KOPT-K1 (cell line): ENCODE results near the gene DNAH1.

ENCODE experiments used
- H3K27ac ChIP-seq: fragments of 200-600 bp; sonication (generic); 2 replicates; pipeline ENCODE4 v1.5.1; 2016; ENCODE audit warnings: antibody characterized with exemption, mild to moderate bottlenecking, low read depth, low read length; ENCODE audit not compliant: poor library complexity, severe bottlenecking
- H3K36me3 ChIP-seq: fragments of 200-600 bp; sonication (generic); 2 replicates; pipeline ENCODE4 v1.5.1; 2017; ENCODE audit warnings: antibody characterized with exemption, mild to moderate bottlenecking, low read length, moderate library complexity; ENCODE audit not compliant: insufficient read depth
- H3K9me3 ChIP-seq: fragments of 200-600 bp; sonication (generic); 2 replicates; pipeline ENCODE4 v1.5.1; 2017; ENCODE audit warnings: antibody characterized with exemption, low read length, mild to moderate bottlenecking; ENCODE audit not compliant: insufficient read depth, poor library complexity, severe bottlenecking

Gene DNAH1

GRCh38 chr3:52423173-52423572 lies 107.1 kb downstream of the DNAH1 start:
- H3K36me3 ChIP-seq, result peaks cover 25% of the 10 kb centered on the region
- no peaks in the 10 kb centered on the region for H3K9me3 ChIP-seq
- H3K27ac ChIP-seq, result no peak overlapping the region

DNA sequence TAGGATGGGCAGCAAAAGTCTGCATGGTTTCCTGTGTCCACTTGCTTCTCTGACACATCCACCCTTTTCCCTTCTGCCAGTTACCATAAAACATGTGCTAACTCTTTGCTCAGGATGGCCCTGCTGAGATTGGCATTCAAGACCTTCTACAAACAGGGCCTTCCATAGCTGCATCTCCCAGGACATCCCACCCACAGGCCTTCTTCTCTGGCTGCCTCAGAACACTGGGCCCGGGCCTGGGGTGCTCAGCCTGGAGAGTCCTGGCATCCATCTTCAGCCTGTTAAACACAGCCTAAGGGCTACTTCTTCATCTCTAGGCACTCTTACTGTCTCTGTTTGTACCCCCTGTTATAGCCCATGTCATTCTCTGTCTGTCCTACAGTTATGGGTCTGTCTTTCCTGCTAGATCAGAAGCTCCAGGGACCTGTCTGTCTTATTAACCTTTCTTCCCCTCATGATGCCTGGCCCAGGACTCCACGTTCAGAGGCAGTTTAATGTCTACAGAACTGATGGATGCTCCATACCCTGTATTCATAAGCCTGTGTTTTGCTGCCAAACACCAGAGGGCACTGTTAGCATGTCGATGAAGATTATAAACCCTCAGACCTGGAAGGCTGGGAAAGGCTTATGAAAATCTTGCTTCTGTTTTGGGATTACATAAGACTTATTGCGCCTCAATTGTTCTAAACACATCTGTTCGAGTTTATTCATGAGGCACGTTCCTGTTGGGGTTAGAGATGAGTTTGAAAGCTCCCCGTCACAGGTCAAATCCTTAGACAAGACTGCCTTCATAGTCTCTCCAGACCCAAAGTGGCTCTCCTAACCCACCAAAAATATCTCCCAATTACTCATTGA lies 112.3 kb downstream of the DNAH1 start:
- Histone ChIP-seq H3K27ac (no peak overlapping the region), H3K36me3 (no peaks in the 10 kb centered on the region), H3K9me3 (no peaks in the 10 kb centered on the region)

- Histone ChIP-seq H3K9me3 (no peaks in the 10 kb centered on the region), H3K36me3 (no peaks in the 10 kb centered on the region), H3K27ac (no peak overlapping the region)
Measured at GRCh38 chr3:52429031-52429430, 112.9 kb downstream of the DNAH1 start.

- Histone ChIP-seq H3K9me3 (no peaks in the 10 kb centered on the region), H3K27ac (no peak overlapping the region), H3K36me3 (no peaks in the 10 kb centered on the region)
Measured at GRCh38 chr3:52429779-52430415, 113.8 kb downstream of the DNAH1 start.

- H3K9me3 ChIP-seq, result no peaks in the 10 kb centered on the region
- H3K36me3 ChIP-seq, result no peaks in the 10 kb centered on the region
Measured at GRCh38 chr3:52430416-52430810, 114.3 kb downstream of the DNAH1 start.

DNA sequence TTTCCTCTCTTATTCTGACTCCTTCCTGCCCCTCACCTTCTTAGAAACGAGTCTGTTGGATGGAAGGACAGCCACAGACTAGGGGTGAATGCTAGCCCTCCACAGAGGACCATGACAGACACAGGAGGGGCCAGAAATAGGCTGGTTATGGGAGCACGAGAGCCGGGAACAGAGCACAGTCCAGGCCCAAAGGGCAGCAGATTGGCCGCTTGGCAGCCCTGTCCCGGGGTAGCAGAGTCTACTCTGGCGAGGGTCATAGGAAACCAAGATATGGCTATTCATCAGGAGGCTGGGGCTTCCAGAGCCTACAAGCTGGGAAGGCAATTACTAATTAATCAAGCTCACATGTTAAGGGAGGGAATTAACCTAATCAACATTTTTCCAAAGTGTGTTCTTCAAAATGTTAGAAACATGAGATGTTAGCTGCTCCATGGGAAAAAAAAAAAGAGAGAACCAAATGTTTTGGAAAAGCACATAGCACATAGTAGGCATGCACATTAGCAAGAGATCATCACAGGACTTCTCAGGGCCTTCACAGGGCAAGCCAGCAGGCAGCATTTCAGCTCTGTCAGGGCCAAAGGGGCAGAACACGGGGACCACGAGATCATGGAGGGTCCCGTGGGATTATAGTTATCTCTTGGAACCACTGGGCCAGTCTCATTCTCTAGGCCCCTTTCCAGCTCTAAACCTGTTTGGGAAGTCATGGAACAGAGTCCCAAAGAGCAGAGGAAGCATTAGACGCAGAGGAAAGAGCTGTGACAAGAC lies 115.5 kb downstream of the DNAH1 start:
- H3K27ac ChIP-seq, result no peak overlapping the region
- no peaks in the 10 kb centered on the region for H3K9me3 ChIP-seq
- no peaks in the 10 kb centered on the region for H3K36me3 ChIP-seq

More at GRCh38 chr3:52430416-52430810, 114.3 kb downstream of the DNAH1 start:
- no peak overlapping the region for H3K27ac ChIP-seq

DNA sequence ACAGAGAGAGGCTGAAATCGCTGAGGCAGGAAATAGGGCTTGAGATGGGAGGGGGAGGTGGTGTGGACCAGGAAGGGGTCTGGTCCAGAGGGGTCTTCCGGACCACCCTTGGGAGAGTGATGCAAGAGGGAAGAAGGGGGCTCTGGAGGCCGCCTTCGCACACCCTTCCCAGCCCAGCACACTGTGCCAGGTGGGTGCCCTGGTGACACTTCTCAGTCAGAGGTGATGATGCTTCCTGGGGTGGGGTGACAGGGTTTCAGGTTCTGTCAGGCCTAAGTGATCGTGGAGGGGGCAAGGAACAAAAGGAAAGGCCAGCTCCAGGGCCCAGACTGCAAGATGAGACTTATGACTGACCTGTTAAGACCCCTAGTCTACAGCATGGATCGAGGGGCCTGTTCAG lies 116.1 kb downstream of the DNAH1 start:
- Histone ChIP-seq H3K27ac (no peak overlapping the region), H3K36me3 (no peaks in the 10 kb centered on the region), H3K9me3 (no peaks in the 10 kb centered on the region)

DNA sequence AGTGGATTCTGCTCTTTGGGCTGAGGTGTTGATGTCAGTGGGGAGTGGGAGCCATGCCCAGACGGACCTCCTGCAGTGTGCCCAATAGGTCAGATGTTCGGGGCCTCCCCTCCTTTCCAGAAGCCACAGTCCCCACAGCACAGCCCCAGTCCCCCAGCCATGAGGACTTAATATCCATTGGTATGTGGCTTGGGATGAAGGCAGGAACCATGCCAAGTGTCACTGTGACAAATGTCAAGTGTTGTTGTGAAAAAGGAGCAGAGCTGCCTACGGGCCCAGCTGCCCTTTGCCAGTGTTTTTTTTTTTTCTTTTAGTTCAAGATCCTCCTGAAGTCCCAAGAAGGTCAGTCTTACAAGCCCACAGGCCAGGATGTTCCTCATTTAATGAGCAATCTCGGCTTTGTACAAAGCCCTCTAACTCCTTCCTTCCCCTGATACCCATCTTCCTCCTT lies 116.6 kb downstream of the DNAH1 start:
- H3K9me3 ChIP-seq, result no peaks in the 10 kb centered on the region
- H3K36me3 ChIP-seq, result no peaks in the 10 kb centered on the region
- no peak overlapping the region for H3K27ac ChIP-seq

DNA sequence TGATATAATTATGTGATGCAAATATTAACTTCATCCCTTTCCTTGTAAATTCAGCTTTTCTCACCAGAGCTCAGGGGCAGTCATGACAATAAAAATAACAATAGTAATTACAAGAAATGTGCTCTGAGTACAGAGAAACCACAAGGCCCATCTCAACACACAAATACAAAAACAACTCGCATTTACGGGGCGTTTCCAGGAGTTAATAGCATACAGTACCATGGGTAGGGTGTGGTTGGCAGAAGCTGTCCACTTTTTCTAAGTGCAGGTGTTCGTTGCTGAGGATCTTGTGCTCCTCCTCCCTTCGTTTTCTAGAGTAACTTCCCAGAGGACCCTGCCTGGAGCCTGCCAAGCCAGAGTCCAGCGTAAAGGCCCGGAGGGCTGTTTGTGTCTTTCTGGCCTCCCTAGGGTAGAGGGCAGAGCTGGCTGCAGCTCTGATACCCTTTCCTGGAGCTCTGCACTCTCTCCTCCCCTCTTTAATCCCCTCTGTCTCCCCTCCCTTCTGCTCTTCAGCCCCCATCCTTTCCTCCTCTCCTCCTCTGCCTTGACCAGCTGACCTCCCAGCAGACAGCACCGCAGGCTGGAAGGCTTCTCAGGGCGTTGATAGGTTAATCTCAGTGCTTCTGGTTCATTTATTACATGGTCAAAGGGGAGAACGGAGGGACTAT lies 117.3 kb downstream of the DNAH1 start:
- H3K36me3 ChIP-seq, result no peaks in the 10 kb centered on the region
- H3K9me3 ChIP-seq, result no peaks in the 10 kb centered on the region
- H3K27ac ChIP-seq, result no peak overlapping the region

- Histone ChIP-seq H3K36me3 (no peaks in the 10 kb centered on the region), H3K27ac (no peak overlapping the region), H3K9me3 (no peaks in the 10 kb centered on the region)
Measured at GRCh38 chr3:52433996-52434479, 117.9 kb downstream of the DNAH1 start.

GRCh38 chr3:52434491-52435115 lies 118.5 kb downstream of the DNAH1 start:
- Histone ChIP-seq H3K36me3 (no peaks in the 10 kb centered on the region), H3K27ac (no peak overlapping the region), H3K9me3 (no peaks in the 10 kb centered on the region)

DNA sequence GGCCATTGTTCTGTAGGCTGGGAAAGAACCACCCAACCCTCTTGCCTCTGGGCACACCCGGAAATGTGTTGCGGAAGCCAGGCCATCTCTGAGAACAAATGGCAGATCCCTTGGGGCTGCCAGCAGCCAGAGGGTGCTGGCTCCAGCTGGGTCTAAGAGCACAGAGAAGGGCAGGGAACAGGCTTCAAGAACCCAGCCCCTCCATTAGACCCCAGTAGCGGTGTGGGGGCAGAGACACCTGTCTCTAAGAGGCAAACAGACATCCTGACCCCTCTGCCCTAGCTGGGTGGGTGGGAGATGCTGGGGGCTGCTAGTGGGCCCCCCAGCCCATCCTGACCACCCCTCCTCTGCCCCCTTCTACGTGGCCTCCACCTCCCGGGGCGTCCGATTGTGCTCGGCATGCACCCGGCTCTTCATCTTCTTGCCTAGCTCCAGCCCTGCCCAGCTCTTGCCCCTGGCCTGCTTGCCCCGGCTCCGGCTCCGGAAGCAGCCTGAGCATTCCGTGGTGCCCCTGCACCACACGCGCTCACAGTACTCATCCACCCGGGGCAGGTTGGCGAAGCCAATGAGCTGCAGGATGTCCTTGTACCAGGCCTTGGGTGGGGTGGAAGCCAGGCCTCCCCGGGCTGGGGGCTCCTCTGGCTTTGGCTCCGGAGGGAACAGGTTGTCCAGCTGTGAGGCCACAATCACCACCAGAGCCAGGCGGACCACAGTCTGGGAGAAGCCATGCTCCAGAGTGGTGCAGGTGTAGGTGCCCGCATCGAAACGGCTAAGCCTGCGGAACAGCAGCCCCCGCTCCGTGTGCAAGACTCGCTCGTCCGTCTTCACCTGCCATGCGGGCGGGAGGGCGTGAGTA lies 119.4 kb downstream of the DNAH1 start:
- no peaks in the 10 kb centered on the region for H3K36me3 ChIP-seq
- H3K27ac ChIP-seq, result no peak overlapping the region
- H3K9me3 ChIP-seq, result no peaks in the 10 kb centered on the region

- H3K36me3 ChIP-seq, result no peaks in the 10 kb centered on the region
- no peak overlapping the region for H3K27ac ChIP-seq
- H3K9me3 ChIP-seq, result no peaks in the 10 kb centered on the region
Measured at GRCh38 chr3:52436500-52437149, 120.5 kb downstream of the DNAH1 start.
